GM19043 (cell line): ENCODE measurements around the gene DNAJB12.
"Not testable (repeated sequence)": the region's sequence is repeated elsewhere in the genome, so short reads cannot be mapped to it uniquely, and the experiment has no call there.

Experiments used
- ATAC-seq: cut with Tn5 transposase; IDR thresholded peaks from one replicate; pipeline ENCODE4 v1.9.1; 2021; ENCODE audit warnings: low read depth; ENCODE audit not compliant: unreplicated experiment

The DNAJB12 gene

DNA sequence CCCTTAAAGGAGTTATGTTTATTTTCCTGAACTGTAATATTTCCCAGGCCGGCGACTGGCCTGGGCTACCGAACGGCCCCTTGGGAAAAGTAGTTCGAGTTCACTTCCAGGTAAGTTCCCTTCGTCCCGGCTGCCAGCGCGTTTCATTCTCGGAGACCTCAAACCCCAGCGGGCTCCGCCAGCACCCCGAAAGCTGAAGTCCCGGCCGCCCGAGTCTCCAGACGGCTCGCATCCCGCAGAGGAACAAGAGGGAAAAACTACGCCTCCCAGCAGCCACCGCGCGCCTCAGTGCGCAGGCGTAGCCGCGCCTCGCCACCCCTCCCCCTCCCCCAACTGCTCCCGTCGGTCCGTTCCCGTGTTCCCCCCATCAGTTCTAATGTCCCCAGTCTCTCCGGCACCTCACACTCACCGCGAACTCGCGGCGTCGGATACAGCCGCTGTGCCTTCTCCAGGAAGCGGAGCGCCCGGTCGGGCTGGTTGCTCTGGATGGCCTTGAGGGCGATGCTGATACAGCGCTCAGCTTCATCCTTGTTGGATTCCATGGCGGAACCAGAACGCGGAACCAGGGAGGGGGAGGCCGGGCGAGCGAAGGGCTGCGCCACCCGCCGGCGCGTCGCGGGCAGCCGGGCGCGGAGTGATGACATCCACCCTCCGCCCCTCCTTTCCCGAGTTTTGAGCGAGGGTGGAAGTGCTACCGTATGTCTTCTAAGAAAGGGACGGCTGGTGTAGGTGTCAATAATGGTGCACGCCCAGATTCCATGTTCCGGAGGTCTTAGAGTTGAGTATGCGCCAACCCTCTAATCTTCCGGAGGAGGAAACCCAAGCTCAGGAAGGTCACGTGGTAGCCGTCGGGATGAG, at the start of gene DNAJB12:
Gene DNAJB12 (minus strand): TSS at position 564 of the 858 bp plus-strand sequence. CDS start 22 bp downstream, at position 542.
- peak; percentile 62 for ATAC-seq

- ATAC-seq, result not testable (repeated sequence)
Measured at GRCh38 chr10:72395581-72395980, 40.9 kb upstream of the DNAJB12 start.

- no peak for ATAC-seq
Measured at GRCh38 chr10:72392571-72392970, 37.9 kb upstream of the DNAJB12 start.

DNA sequence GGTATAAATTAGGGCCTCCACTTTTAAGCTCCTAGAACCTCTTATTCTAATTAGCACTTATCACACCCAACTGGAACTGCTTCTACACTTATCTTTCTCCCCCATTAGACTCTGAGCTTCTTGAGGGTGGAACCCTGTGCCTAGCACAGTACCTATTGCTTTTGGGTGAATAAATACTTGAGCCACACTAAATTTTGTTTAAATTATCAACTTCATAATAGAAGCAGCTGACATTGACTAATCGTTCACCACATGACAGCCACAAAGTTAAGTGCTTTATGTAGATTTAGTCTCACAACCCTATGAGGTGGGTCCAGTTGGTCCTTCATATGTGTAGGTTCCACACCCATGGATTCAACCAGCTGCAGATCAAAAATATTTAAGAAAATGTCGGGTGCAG, 36.0 kb upstream of the DNAJB12 start:
- ATAC-seq, result no peak

DNA sequence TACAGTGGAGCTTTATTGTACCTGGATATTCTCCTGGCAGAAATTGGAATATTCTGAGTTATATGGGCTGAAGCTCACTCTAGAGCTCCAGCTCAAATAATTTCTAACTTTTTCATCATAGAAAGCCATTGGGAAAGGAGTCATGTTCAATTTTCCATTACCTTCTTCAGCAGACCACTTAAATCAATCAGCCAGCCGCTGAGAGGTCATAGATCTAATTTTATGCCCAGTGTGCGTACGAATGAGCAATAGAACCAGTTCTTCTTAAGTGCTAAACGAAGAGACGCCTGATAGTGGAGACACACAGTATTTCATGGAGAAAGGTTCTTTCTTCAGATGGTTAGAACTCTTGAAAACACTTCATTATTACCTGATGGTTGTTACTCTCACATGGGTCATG, 35.0 kb upstream of the DNAJB12 start:
- ATAC-seq, result no peak

GRCh38 chr10:72389014-72389413, 34.3 kb upstream of the DNAJB12 start:
- no peak for ATAC-seq

DNA sequence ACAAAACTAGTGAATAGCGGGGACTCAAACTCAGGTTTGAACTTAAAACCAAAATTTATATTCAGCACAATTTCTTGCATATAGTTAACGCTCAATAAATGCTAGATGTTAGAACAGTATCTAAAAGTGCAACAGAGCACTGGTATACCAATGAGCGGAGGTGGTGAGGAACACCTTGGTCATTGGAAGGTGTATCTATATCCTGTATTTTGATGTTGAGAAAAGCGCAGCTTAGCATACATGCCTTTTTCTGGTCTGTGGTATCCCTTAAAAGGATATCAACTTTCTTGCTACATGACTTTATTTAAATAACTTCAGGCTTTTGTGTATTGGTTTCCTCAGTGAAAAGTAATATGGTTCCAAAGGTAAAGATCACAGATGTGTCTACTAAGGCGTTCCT, 33.3 kb upstream of the DNAJB12 start:
- no peak for ATAC-seq

DNA sequence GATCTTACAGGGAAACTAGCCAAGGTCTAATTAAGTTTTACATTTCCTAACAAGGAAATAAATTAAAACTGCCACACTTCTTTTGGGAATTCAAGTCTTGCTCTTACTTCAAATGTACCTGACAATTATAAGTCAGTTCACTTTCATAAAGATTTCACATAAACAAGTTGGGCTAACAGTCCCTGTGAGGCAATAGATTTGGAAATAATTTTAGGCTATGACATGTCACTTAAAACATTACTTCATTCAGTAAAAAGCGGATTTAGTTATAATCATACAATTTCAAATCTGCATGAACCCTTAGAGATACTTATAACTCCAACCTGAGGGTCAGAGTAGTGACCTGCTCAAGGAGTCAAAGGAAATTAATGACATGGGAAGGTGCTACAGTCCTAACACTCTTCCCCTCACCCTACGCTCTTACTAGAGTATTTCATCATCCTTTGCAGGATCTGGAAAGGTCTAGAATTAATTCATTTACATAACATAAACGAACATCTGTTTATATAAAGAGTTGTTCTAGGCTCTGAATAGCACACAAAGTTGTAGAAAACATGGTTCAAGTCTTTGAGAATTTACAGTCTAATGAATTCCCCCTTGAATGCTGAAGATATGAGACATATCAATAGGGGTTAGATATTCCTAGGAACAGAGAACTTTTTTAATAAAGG, 32.3 kb upstream of the DNAJB12 start:
- no peak for ATAC-seq

DNA sequence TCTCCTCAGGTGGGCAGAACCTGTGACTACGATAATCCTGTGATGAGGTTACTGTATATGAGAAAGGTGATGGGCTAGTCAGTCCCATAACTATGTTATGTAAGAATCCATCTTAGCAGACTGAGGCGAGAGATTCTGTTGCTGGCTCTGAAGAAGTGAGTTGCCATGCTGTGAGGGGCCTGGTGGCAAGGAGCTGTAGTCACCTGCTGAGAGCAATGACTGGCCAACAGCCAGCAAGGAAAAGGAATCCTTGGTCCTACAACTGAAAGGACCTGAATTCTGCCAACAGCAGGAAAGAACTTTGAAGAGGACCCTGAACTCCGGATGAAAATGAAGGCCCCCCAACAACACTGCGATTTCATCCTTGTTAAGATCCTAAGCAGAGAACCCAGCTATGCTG, 31.0 kb upstream of the DNAJB12 start:
- ATAC-seq, result no peak

DNA sequence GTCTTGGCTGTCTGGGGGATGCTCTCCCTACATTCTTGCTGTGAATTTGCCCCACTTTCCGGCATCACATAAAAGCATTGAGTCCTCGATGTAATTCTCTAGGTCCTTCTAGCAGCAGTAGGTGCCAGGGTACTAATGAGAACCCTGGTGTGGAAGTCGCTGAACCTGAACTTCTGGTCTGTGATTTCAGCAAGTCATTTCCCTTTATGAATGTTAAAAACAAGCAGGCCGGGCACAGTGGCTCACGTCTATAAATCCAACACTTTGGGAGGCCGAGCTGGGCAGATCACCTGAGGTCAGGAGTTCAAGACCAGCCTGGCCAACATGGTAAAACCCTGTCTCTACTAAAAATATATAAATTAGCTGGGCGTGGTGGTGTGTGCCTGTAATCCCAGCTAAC, 30.3 kb upstream of the DNAJB12 start:
- not testable (repeated sequence) for ATAC-seq

DNA sequence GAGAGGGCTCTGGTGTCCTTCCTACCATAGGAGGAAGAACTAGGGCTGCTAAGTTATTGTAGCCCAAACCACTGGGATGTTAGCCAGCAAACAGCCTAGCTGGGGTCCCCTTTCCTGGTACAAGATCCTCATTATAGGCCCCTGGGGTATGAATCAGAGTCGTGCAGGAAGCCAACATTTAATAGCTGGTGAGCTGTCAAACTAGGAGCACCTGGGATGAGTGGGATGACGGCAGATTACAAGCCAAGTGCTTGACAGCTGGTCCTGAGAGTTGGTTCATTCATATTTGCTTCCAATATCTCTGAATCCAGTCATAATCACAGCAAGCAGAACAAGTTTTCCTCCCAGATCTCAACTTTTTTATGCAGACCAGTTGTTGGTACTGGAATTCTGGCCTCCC, 25.1 kb upstream of the DNAJB12 start:
- ATAC-seq, result no peak

GRCh38 chr10:72379062-72379461, 24.3 kb upstream of the DNAJB12 start:
- no peak for ATAC-seq

GRCh38 chr10:72375585-72375984, 20.9 kb upstream of the DNAJB12 start:
- ATAC-seq, result no peak

DNA sequence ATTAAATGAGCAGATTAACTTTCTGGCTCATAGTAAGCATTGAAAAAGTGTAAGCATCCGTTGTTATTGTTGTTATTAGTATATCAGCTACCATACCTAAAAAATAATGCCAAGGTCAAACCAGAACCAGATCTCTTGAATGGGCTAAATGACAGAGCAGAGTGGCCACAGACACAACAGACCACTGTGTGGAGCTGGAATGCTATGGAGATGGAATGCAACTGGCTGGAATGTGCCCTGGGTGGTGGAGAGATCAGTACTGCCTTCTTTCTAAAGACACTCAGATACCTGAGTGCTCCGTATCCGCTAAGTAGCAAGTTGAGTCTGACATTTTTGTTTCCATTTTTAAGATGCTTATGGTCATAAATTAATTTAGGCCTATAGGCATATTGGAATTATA, 20.5 kb upstream of the DNAJB12 start:
- ATAC-seq, result no peak

- no peak for ATAC-seq
Measured at GRCh38 chr10:72370201-72370722, 15.5 kb upstream of the DNAJB12 start.

- ATAC-seq, result no peak
Measured at GRCh38 chr10:72367301-72367960, 12.7 kb upstream of the DNAJB12 start.

DNA sequence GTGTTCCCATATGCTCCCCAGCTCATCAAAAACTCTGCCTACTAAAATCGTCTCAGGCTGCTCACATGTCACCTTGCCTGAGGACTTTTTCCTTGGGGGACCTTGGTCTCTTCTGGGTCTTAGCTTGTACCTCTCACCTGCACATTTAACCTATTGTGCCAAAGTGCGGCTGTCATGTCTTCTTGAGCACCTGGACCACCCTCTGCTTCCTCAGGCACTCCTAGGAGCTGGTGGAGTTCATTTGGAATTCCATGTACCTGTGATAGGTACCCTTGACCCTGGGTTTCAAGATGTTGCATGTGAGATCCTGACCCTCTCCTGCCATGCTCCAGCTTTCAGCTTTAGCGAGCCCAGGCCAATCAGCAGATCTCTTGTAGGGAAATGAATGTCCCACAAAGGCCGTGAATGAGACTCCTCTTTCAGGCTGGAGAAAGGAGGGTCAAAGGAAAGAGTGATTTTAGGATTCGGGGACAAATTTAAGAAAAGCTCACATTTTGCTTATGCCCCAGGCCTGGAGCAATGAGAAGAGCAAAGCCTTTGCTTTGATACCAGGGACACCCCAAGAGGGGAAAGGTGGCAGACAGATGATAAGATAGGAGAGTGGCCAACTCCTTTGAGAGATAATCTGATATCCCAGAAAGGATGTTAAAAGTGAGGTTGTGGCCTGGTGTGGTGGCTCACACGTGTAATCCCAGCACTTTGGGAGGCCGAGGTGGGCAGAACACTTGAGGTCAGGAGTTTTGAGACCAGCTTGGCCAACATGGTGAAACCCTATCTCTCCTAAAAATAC, 10.6 kb upstream of the DNAJB12 start:
- ATAC-seq, result no peak

DNA sequence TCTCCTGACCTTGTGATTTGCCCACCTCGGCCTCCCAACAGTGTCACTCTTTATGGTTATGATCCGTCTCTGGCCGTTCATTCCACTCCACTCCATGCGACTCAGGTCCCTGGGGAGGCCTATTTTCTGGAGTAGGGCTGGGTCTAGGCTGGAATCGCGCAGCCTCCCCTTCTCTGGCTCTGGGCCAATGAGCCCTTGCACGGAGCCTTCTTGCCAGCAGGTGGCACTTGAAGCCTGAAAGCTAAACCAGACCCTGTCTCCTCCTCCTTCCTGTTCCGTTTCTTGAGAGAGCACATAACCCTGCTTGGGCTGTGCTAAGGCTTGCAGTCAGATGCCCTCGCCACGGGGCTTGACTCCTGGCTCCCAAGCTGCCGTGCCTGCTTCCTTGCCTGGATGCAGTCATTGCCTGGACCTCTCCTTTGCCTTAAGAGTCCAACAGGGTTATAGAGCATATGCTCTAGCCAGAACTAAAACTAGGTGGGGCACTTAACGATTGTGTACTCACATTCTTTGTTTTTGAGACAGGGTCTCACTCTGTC, 9.6 kb upstream of the DNAJB12 start:
- ATAC-seq, result peak; percentile 93

GRCh38 chr10:72356987-72357386, 2.3 kb upstream of the DNAJB12 start:
- ATAC-seq, result no peak

- ATAC-seq, result no peak
Measured at GRCh38 chr10:72356115-72356514, 1.4 kb upstream of the DNAJB12 start.
